Type B pancreatic cell (in vitro differentiated cells): Measurements from ENCODE around the gene ADGRA3. TPM values are rescaled to one million over a fixed set of nuclear protein-coding genes. Genes with fewer than 3 reads are reported as not detected.

Source experiments
- DNase-seq: peaks from one replicate; pipeline ENCODE4 v3.0.0; 2021; ENCODE audit warnings: mixed read lengths; ENCODE audit not compliant: unreplicated experiment; ENCODE audit errors: extremely low spot score
- H3K27ac Mint-ChIP-seq: 2 replicates; pipeline ENCODE4 v1.8.0; 2021; ENCODE audit warnings: mild to moderate bottlenecking, mixed read lengths
- H3K27me3 Mint-ChIP-seq: 2 replicates; pipeline ENCODE4 v1.8.0; 2021; ENCODE audit warnings: mixed read lengths
- H3K36me3 Mint-ChIP-seq: 2 replicates; pipeline ENCODE4 v1.8.0; 2021; ENCODE audit warnings: mixed read lengths
- H3K4me1 Mint-ChIP-seq: one replicate; pipeline ENCODE4 v1.8.0; 2021; ENCODE audit warnings: mixed read lengths; ENCODE audit not compliant: unreplicated experiment
- H3K4me3 Mint-ChIP-seq: 2 replicates; pipeline ENCODE4 v1.8.0; 2021; ENCODE audit warnings: mild to moderate bottlenecking, mixed read lengths
- H3K9me3 Mint-ChIP-seq: 2 replicates; pipeline ENCODE4 v1.8.0; 2021; ENCODE audit warnings: mixed read lengths
- total RNA-seq: library from RNA; stranded (reverse); gene quantifications from 2 replicates; pipeline ENCODE4 v1.2.1, GENCODE V29; 2021; ENCODE audit warnings: low replicate concordance
- TF ChIP-seq, protein P1 (sequence below): fragments of 200-600 bp; sonication (generic); conservative IDR thresholded peaks from 2 replicates; pipeline ENCODE4 v1.5.0; 2021; ENCODE audit warnings: antibody characterized with exemption, mild to moderate bottlenecking

ADGRA3 gene
- total RNA-seq, 1 donor from 2014 or later = 61.0 TPM

DNA sequence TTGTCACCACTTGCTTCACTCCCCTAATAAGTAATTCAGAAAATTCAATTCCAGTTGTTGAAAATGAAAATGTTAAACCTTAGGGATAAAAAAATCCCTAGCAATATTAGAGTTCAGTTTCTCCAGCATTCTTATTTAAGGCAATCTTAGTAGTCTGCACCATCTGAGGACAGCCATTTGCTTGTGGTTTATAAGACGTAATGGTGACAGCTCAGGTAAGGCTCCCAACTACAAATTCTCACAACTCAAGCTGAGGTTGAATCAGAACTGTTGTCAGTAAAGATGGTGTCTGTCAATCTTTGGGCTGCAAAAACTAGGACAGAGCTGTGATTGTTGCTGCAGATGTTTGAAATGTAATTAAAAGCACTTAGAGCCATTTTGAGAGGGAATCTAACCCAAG lies 16.3 kb upstream of the ADGRA3 start:
- Mint-ChIP-seq H3K36me3 (no peaks in the 10 kb centered on the region), H3K4me3 (no peak overlapping the region), H3K27ac (no peak overlapping the region), H3K4me1 (no peaks in the 10 kb centered on the region), H3K27me3 (peaks cover 4% of the 10 kb centered on the region), H3K9me3 (peaks cover 7% of the 10 kb centered on the region)
- DNase-seq = no peak
- TF ChIP-seq, protein P1, sequence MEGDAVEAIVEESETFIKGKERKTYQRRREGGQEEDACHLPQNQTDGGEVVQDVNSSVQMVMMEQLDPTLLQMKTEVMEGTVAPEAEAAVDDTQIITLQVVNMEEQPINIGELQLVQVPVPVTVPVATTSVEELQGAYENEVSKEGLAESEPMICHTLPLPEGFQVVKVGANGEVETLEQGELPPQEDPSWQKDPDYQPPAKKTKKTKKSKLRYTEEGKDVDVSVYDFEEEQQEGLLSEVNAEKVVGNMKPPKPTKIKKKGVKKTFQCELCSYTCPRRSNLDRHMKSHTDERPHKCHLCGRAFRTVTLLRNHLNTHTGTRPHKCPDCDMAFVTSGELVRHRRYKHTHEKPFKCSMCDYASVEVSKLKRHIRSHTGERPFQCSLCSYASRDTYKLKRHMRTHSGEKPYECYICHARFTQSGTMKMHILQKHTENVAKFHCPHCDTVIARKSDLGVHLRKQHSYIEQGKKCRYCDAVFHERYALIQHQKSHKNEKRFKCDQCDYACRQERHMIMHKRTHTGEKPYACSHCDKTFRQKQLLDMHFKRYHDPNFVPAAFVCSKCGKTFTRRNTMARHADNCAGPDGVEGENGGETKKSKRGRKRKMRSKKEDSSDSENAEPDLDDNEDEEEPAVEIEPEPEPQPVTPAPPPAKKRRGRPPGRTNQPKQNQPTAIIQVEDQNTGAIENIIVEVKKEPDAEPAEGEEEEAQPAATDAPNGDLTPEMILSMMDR = no peak

DNA sequence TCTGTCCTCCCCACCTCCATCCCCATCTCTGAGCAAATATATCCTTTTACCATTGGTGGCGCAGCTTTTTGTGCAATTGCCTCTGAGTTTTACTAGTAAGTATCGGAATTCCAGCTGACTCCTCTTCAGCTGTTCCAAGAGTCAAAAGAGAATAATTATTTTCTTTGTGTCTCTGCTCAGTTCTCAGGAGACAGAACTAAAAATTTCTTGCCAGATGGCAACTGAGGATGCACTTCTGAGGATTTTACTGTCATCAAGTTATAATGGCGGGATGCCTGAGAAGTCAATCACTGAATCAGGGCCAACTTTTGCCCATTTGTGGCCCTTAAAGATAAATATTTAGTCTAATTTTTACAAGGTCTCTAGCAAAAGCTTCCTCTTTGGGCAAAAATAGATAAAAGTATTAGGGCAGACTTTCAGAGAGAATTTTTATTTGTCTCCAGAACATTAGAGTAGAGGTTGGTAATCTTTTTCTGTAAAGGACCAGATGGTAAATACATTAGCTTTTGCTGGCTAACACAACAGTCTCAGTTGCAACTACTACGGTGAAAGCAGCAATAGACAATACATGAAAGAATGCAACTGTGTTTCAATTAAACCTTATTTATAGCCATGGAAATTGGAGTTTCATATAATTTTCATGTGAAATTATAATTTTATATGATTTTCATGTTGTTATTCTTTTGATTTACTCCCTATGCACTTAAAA lies 15.6 kb upstream of the ADGRA3 start:
- peaks cover 7% of the 10 kb centered on the region for H3K9me3 Mint-ChIP-seq
- TF ChIP-seq, protein P1 = no peak
- DNase-seq = no peak

DNA sequence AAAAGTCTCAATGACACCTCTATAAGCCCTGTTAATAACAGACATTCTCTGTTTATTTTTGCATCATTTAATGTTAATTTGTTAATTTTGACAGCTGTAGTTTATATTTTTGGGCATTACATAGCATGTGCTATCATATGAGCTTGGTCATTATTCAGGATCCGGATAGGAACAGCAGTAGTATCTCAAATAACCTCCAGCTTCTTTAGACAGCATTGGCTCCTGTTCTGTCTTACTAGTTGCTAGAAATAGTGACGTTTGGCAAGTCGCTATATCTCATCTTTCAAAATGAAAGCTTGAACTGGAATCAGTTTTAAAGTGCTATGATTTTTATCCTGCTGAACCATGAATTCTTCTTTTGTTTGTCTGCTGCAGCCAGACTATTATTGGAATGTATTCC lies 9.0 kb upstream of the ADGRA3 start:
- Mint-ChIP-seq H3K4me1 (no peaks in the 10 kb centered on the region), H3K4me3 (no peak overlapping the region), H3K27me3 (peaks cover 4% of the 10 kb centered on the region), H3K27ac (no peak overlapping the region), H3K9me3 (no peaks in the 10 kb centered on the region), H3K36me3 (no peaks in the 10 kb centered on the region)
- TF ChIP-seq, protein P1 = no peak
- DNase-seq = no peak

More for the DNA sequence above, 15.6 kb upstream of the ADGRA3 start:
- Mint-ChIP-seq H3K36me3 (no peaks in the 10 kb centered on the region), H3K27me3 (peaks cover 4% of the 10 kb centered on the region), H3K27ac (no peak overlapping the region), H3K4me1 (no peaks in the 10 kb centered on the region), H3K4me3 (no peak overlapping the region)

- Mint-ChIP-seq H3K4me1 (no peaks in the 10 kb centered on the region), H3K9me3 (no peaks in the 10 kb centered on the region), H3K4me3 (no peak overlapping the region), H3K27ac (no peak overlapping the region), H3K36me3 (no peaks in the 10 kb centered on the region), H3K27me3 (no peaks in the 10 kb centered on the region)
- no peak for DNase-seq
- TF ChIP-seq, protein P1 = no peak
These were observed 7.0 kb upstream of the ADGRA3 start for GRCh38 chr4:22522706-22523501.

DNA sequence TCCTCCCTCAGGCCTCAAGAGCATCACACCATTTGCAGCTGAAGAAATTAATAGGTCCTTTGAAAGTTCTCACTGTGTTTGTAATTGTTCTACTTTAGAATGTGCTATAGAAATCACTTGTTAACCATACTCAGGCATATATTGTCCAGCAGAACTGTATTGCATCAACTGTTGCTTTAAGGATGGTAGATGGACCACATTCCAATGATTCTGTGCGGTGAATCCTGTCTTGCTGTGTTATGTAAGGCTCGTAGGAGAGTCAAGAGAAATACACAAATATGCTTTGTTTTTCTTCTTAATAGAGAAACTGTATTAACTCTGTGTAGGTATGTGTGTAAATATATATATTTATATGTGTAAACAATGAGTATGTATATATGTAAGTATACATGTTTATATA lies 6.3 kb upstream of the ADGRA3 start:
- Mint-ChIP-seq H3K36me3 (no peaks in the 10 kb centered on the region), H3K4me1 (no peaks in the 10 kb centered on the region), H3K27me3 (no peaks in the 10 kb centered on the region), H3K27ac (peak overlapping the region; percentile 44), H3K9me3 (no peaks in the 10 kb centered on the region), H3K4me3 (no peak overlapping the region)
- TF ChIP-seq, protein P1 = no peak
- DNase-seq = no peak
